IMR-90 (cell line): ENCODE data around the gene NR6A1. TPM values are rescaled to one million over a fixed set of nuclear protein-coding genes. Genes with fewer than 3 reads are reported as not detected.

Experiments
- ATAC-seq: fragments of 200-7000 bp; cut with Tn5 transposase; 2 replicates; pipeline ENCODE4 v1.9.1; 2020; ENCODE audit warnings: low read depth, mild to moderate bottlenecking, moderate library complexity
- BruUV-seq: library from RNA; stranded (reverse); fragments of 400-500 nt; replicated peaks from 2 replicates; lab custom pipeline; 2021; lab: Mats Ljungman, UMichigan
- CTCF ChIA-PET: fragments of 300-600 bp; formaldehyde crosslinking; extraction: SDS; loops from one replicate; lab custom pipeline; 2021; ENCODE audit warnings: antibody characterized with exemption; lab: Yijun Ruan, JAX
- POLR2A ChIA-PET: fragments of 300-600 bp; sonication (Branson Sonifier 250); formaldehyde crosslinking; loops from one replicate; lab custom pipeline; 2022; ENCODE audit warnings: antibody characterized with exemption; ENCODE audit not compliant: unreplicated experiment; lab: Charles Lee
- DNase-seq: peaks from one replicate; pipeline ENCODE4 v3.0.0; 2013
- H2AFZ ChIP-seq: replicated peaks from 2 replicates; pipeline ENCODE3; 2013; ENCODE audit warnings: low read length, mild to moderate bottlenecking; ENCODE audit not compliant: poor library complexity
- H2AK5ac ChIP-seq: 2 replicates; pipeline ENCODE4 v1.6.1; 2013; ENCODE audit warnings: low read depth, low read length, inconsistent platforms
- H2AK9ac ChIP-seq: replicated peaks from 2 replicates; pipeline ENCODE3; 2013; ENCODE audit warnings: mild to moderate bottlenecking, low read depth, low read length, moderate library complexity; ENCODE audit not compliant: poor library complexity
- H2BK120ac ChIP-seq: 2 replicates; pipeline ENCODE4 v1.6.1; 2013; ENCODE audit warnings: low read depth, low read length, inconsistent platforms
- H2BK15ac ChIP-seq: 3 replicates; pipeline ENCODE4 v1.6.1; 2013; ENCODE audit warnings: low read depth, low read length, inconsistent platforms
- H2BK20ac ChIP-seq: 2 replicates; pipeline ENCODE4 v1.6.1; 2013; ENCODE audit warnings: low read depth, mild to moderate bottlenecking, inconsistent platforms, low read length, moderate library complexity
- H2BK5ac ChIP-seq: 2 replicates; pipeline ENCODE4 v1.6.1; 2013; ENCODE audit warnings: mild to moderate bottlenecking, low read depth, low read length, inconsistent platforms; ENCODE audit not compliant: poor library complexity, severe bottlenecking
- H3K14ac ChIP-seq: replicated peaks from 2 replicates; pipeline ENCODE4 v1.6.1; 2013; ENCODE audit warnings: low read depth, low read length, inconsistent platforms
- H3K18ac ChIP-seq: 2 replicates; pipeline ENCODE4 v1.6.1; 2013; ENCODE audit warnings: low read depth, low read length, control low read depth
- H3K23ac ChIP-seq: 2 replicates; pipeline ENCODE4 v1.6.1; 2013; ENCODE audit warnings: low read depth, low read length, inconsistent platforms
- H3K27ac ChIP-seq: 2 replicates; pipeline ENCODE4 v1.5.1; 2013; ENCODE audit warnings: mild to moderate bottlenecking, control low read depth, low read length; ENCODE audit not compliant: insufficient read depth
- H3K27me3 ChIP-seq: 2 replicates; pipeline ENCODE4 v1.6.1; 2013; ENCODE audit warnings: low read length; ENCODE audit not compliant: control insufficient read depth, insufficient read depth
- H3K36me3 ChIP-seq: 2 replicates; pipeline ENCODE4 v1.6.1; 2013; ENCODE audit warnings: low read length, mixed read lengths; ENCODE audit not compliant: control insufficient read depth, insufficient read depth
- H3K4ac ChIP-seq: 2 replicates; pipeline ENCODE4 v1.6.1; 2013; ENCODE audit warnings: low read depth, low read length, inconsistent platforms
- H3K4me1 ChIP-seq: 2 replicates; pipeline ENCODE4 v1.6.1; 2013; ENCODE audit warnings: low read length, mixed read lengths; ENCODE audit not compliant: control insufficient read depth, insufficient read depth
- H3K4me2 ChIP-seq: 2 replicates; pipeline ENCODE4 v1.6.1; 2013; ENCODE audit warnings: low read depth, mild to moderate bottlenecking, control low read depth, low read length, moderate library complexity
- H3K4me3 ChIP-seq: 2 replicates; pipeline ENCODE4 v1.5.1; 2013; ENCODE audit warnings: low read depth, mild to moderate bottlenecking, control low read depth, low read length, moderate library complexity; ENCODE audit not compliant: insufficient read depth
- H3K56ac ChIP-seq: 2 replicates; pipeline ENCODE4 v1.6.1; 2013; ENCODE audit warnings: low read length, inconsistent platforms; ENCODE audit not compliant: insufficient read depth; ENCODE audit errors: extremely low read depth
- H3K79me1 ChIP-seq, 2 experiments: 2 replicates each; pipeline ENCODE4 v1.6.1; 2013; ENCODE audit warnings: low read length in 2 of 2, inconsistent platforms in 1 of 2, low read depth in 1 of 2
- H3K9ac ChIP-seq: 2 replicates; pipeline ENCODE4 v1.6.1; 2013; ENCODE audit warnings: low read depth, low read length, control low read depth
- H3K9me1 ChIP-seq: 2 replicates; pipeline ENCODE4 v1.6.1; 2013; ENCODE audit warnings: low read length, inconsistent platforms; ENCODE audit not compliant: insufficient read depth
- H3K9me3 ChIP-seq: 2 replicates; pipeline ENCODE4 v1.6.1; 2013; ENCODE audit warnings: low read length; ENCODE audit not compliant: control insufficient read depth, insufficient read depth
- H4K20me1 ChIP-seq: 2 replicates; pipeline ENCODE4 v1.6.1; 2013; ENCODE audit warnings: low read length, inconsistent platforms; ENCODE audit not compliant: insufficient read depth
- H4K5ac ChIP-seq: 2 replicates; pipeline ENCODE4 v1.6.1; 2013; ENCODE audit warnings: mild to moderate bottlenecking, low read depth, low read length, control low read depth
- H4K8ac ChIP-seq, 2 experiments: 2 replicates each; pipeline ENCODE4 v1.6.1; 2013; ENCODE audit warnings: low read depth in 2 of 2, low read length in 2 of 2, control low read depth in 1 of 2, inconsistent platforms in 1 of 2
- H4K91ac ChIP-seq: 2 replicates; pipeline ENCODE4 v1.6.1; 2013; ENCODE audit warnings: low read depth, low read length, inconsistent platforms; ENCODE audit not compliant: insufficient read depth
- BHLHE40 ChIP-seq: fragments of 150-350 bp; IDR thresholded peaks from 2 replicates; pipeline ENCODE4 v1.6.1; 2016; ENCODE audit warnings: mild to moderate bottlenecking, low read depth, low read length
- CEBPB ChIP-seq: IDR thresholded peaks from 2 replicates; pipeline ENCODE4 v1.6.1; 2012; ENCODE audit warnings: low read depth, low read length, improper control_type of control experiment
- CHD1 ChIP-seq: IDR thresholded peaks from 2 replicates; pipeline ENCODE4 v1.6.1; 2012; ENCODE audit warnings: low read depth, low read length, improper control_type of control experiment
- FOS ChIP-seq: fragments of 150-350 bp; IDR thresholded peaks from 2 replicates; pipeline ENCODE4 v1.6.1; 2016; ENCODE audit warnings: low read depth, low read length
- MAFK ChIP-seq: IDR thresholded peaks from 2 replicates; pipeline ENCODE4 v1.6.1; 2012; ENCODE audit warnings: low read depth, low read length, improper control_type of control experiment
- MAZ ChIP-seq: IDR thresholded peaks from 2 replicates; pipeline ENCODE4 v1.6.1; 2012; ENCODE audit warnings: low read depth, mild to moderate bottlenecking, low read length, improper control_type of control experiment, moderate library complexity, borderline replicate concordance
- MXI1 ChIP-seq: IDR thresholded peaks from 2 replicates; pipeline ENCODE4 v1.6.1; 2012; ENCODE audit warnings: low read depth, mild to moderate bottlenecking, low read length, moderate library complexity, borderline replicate concordance
- NFE2L2 ChIP-seq: fragments of 150-350 bp; IDR thresholded peaks from 2 replicates; pipeline ENCODE4 v1.6.1; 2016; ENCODE audit warnings: low read depth, mild to moderate bottlenecking, low read length
- POLR2A ChIP-seq: IDR thresholded peaks from 2 replicates; pipeline ENCODE4 v1.6.1; 2012; ENCODE audit warnings: mild to moderate bottlenecking, low read depth, low read length
- RAD21 ChIP-seq: IDR thresholded peaks from 2 replicates; pipeline ENCODE4 v1.6.1; 2012; ENCODE audit warnings: low read length, improper control_type of control experiment
- RCOR1 ChIP-seq: IDR thresholded peaks from 2 replicates; pipeline ENCODE4 v1.6.1; 2012; ENCODE audit warnings: mild to moderate bottlenecking, low read length, improper control_type of control experiment; ENCODE audit not compliant: insufficient replicate concordance
- SMC3 ChIP-seq: fragments of 150-350 bp; IDR thresholded peaks from 2 replicates; pipeline ENCODE4 v1.6.1; 2016; ENCODE audit warnings: low read depth, mild to moderate bottlenecking, antibody characterized with exemption, low read length, moderate library complexity
- WGBS, 2 experiments: methylation state at CpG; one replicate each; pipeline versions ENCODE4 v1.1.5 to v1.1.7; 2013; ENCODE audit warnings: missing lambda C conversion rate in 2 of 2; ENCODE audit not compliant: insufficient read length in 1 of 2; ENCODE audit errors: extremely low coverage in 2 of 2; 5-methylcytosine and 5-hydroxymethylcytosine counted together
- dilution Hi-C: fragments of 300-500 bp; cut with HindIII; formaldehyde crosslinking; loops from one replicate; pipeline ENCODE4 v1.14.3; 2018; ENCODE audit warnings: low sequenced_read_pairs; ENCODE audit not compliant: unreplicated experiment
- in situ Hi-C: fragments of 300-500 bp; cut with MboI; formaldehyde crosslinking; loops from 3 replicates; pipeline ENCODE4 v1.14.3; 2019; ENCODE audit warnings: low sequenced_read_pairs, inconsistent platforms, mixed read lengths
- intact Hi-C: fragments of 100-400 bp; cut with micrococcal nuclease; formaldehyde crosslinking; loops from 2 replicates; pipeline ENCODE4 v1.10.0; 2022
- polyA plus RNA-seq, 3 experiments: library from polyadenylated mRNA; depleted of rRNA; stranded (reverse); fragments of >200 nt; gene quantifications; 2 replicates each; pipeline ENCODE4 v1.2.3, GENCODE V29; 2012; ENCODE audit warnings: low replicate concordance in 1 of 3
- total RNA-seq: library from RNA; depleted of rRNA; stranded (reverse); fragments of >200 nt; gene quantifications from 2 replicates; pipeline ENCODE4 v1.2.3, GENCODE V29; 2012
- TF ChIP-seq, protein P1 (sequence below): conservative IDR thresholded peaks from 2 replicates; pipeline ENCODE4 v1.5.1; 2012; ENCODE audit warnings: mild to moderate bottlenecking, low read depth, low read length, improper control_type of control experiment
- TF ChIP-seq, protein P2 (sequence below): fragments of 150-350 bp; IDR thresholded peaks from 2 replicates; pipeline ENCODE4 v1.6.1; 2016; ENCODE audit warnings: low read depth, mild to moderate bottlenecking, low read length, moderate library complexity, borderline replicate concordance
- TF ChIP-seq, protein P3 (sequence below): fragments of 150-350 bp; IDR thresholded peaks from 2 replicates; pipeline ENCODE4 v1.6.1; 2017; ENCODE audit warnings: mild to moderate bottlenecking, antibody characterized with exemption, low read length, low read depth

The NR6A1 gene
- total and polyA plus RNA-seq, 2 of the 4 experiments (the other 2 are of a cell fraction): 0.14 to 0.36 TPM

DNA sequence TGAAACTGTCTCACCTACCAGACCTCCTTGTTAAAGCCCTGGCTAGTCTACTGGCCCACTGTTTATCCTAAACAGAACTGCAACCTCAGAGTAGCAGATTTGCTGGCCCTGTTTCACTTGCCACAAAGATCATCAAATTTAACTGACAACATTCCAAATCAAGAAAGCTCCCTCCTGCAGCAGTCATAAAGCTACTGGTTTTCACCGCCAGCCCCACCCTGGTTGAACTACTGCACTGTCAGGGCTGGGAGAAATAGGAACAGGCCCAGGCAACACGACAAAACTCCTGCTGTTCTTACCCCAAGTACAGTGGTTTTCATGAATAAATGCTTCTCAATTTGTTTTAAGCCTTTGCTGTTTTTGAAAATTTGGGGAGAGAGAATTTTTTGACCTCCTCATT lies 63.0 kb downstream of the NR6A1 start:
- dilution Hi-C loops (no loop called here), intact Hi-C loops (no loop called here), in situ Hi-C loops (loop anchor here (25.0 kb wide), 1 partner anchor 296 kb away; the partner anchor contains the start of gene PSMB7)
- Histone ChIP-seq H3K36me3 (peaks cover 7% of the 10 kb centered on the region), H4K20me1 (no peaks in the 10 kb centered on the region), H4K5ac (peak overlapping the region; percentile 88; the same call in 1 of the 2 replicates), H4K91ac (peak overlapping the region; percentile 38; the same call in 1 of the 2 replicates), H3K4ac (peak overlapping the region; percentile 71), H3K9me1 (peaks cover 11% of the 10 kb centered on the region), H3K27ac (peak overlapping the region; percentile 15; the same call in 1 of the 2 replicates), H2AK9ac (no peak overlapping the region), H3K79me1 (peaks cover 3 to 17% of the 10 kb centered on the region in 2 experiments; a peak in 2 of 4 replicates), H3K4me2 (no peak overlapping the region), H2AK5ac (peak overlapping the region; percentile 85), H2BK20ac (peak overlapping the region; percentile 45), H3K23ac (peak overlapping the region; percentile 63), H3K56ac (no peak overlapping the region; the same call in 1 of the 2 replicates), H3K18ac (peak overlapping the region; percentile 69; the same call in 1 of the 2 replicates), H3K4me1 (peaks cover 14% of the 10 kb centered on the region), H2BK5ac (peak overlapping the region; percentile 94), H2BK15ac (peak overlapping the region; percentile 81; the same call in 1 of the 3 replicates), H2BK120ac (peak overlapping the region; percentile 41; the same call in 1 of the 2 replicates), H4K8ac (peak overlapping the region; percentile 53 to 64; a peak in 3 of 4 replicates), H3K9me3 (no peaks in the 10 kb centered on the region), H3K9ac (no peak overlapping the region), H2AFZ (peak overlapping the region; percentile 44), H3K27me3 (no peaks in the 10 kb centered on the region), H3K14ac (peak overlapping the region; percentile 64), H3K4me3 (no peak overlapping the region)
- BruUV-seq: no TSS peak
- WGBS, 2 experiments: no CpG with 5 or more reads among the region's 2 CpGs
- DNase-seq: no peak
- ATAC-seq: no peak
- ChIA-PET CTCF (interaction anchor here (0.5 to 5.3 kb wide), 6 partner anchors 10 to 156 kb away, joined by 3 to 53 read pairs (median 4); no protein-coding TSS in a partner anchor), POLR2A (interaction anchor here (0.5 to 0.9 kb wide), 2 partner anchors 49 to 71 kb away, joined by 3 to 20 read pairs; no protein-coding TSS in a partner anchor)
- TF ChIP-seq MXI1: no peak
- no peak for TF ChIP-seq MAZ
- no peak for TF ChIP-seq CHD1
- TF ChIP-seq, protein P1, sequence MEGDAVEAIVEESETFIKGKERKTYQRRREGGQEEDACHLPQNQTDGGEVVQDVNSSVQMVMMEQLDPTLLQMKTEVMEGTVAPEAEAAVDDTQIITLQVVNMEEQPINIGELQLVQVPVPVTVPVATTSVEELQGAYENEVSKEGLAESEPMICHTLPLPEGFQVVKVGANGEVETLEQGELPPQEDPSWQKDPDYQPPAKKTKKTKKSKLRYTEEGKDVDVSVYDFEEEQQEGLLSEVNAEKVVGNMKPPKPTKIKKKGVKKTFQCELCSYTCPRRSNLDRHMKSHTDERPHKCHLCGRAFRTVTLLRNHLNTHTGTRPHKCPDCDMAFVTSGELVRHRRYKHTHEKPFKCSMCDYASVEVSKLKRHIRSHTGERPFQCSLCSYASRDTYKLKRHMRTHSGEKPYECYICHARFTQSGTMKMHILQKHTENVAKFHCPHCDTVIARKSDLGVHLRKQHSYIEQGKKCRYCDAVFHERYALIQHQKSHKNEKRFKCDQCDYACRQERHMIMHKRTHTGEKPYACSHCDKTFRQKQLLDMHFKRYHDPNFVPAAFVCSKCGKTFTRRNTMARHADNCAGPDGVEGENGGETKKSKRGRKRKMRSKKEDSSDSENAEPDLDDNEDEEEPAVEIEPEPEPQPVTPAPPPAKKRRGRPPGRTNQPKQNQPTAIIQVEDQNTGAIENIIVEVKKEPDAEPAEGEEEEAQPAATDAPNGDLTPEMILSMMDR: no peak
- TF ChIP-seq RAD21: no peak
- TF ChIP-seq, protein P2, sequence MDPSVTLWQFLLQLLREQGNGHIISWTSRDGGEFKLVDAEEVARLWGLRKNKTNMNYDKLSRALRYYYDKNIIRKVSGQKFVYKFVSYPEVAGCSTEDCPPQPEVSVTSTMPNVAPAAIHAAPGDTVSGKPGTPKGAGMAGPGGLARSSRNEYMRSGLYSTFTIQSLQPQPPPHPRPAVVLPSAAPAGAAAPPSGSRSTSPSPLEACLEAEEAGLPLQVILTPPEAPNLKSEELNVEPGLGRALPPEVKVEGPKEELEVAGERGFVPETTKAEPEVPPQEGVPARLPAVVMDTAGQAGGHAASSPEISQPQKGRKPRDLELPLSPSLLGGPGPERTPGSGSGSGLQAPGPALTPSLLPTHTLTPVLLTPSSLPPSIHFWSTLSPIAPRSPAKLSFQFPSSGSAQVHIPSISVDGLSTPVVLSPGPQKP: no peak
- TF ChIP-seq NFE2L2: no peak
- TF ChIP-seq MAFK: no peak
- no peak for TF ChIP-seq RCOR1
- TF ChIP-seq, protein P3, sequence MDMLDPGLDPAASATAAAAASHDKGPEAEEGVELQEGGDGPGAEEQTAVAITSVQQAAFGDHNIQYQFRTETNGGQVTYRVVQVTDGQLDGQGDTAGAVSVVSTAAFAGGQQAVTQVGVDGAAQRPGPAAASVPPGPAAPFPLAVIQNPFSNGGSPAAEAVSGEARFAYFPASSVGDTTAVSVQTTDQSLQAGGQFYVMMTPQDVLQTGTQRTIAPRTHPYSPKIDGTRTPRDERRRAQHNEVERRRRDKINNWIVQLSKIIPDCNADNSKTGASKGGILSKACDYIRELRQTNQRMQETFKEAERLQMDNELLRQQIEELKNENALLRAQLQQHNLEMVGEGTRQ: no peak
- TF ChIP-seq FOS: no peak
- TF ChIP-seq BHLHE40: no peak
- TF ChIP-seq CEBPB: no peak
- TF ChIP-seq SMC3: no peak
- no peak for TF ChIP-seq POLR2A
